DND-41 (cell line): ENCODE measurements around the gene RRP15.

Experiments used
- CTCF ChIP-seq: IDR thresholded peaks from 2 replicates; pipeline ENCODE4 v1.5.1; 2012; ENCODE audit warnings: borderline replicate concordance, low read length, moderate library complexity, mild to moderate bottlenecking; ENCODE audit not compliant: poor library complexity, severe bottlenecking; ENCODE audit errors: extremely low read depth
- EZH2 ChIP-seq: IDR thresholded peaks from 3 replicates; pipeline ENCODE4 v1.6.1; 2012; ENCODE audit warnings: borderline replicate concordance, low read depth, mild to moderate bottlenecking, moderate library complexity, low read length, inconsistent platforms; ENCODE audit not compliant: severe bottlenecking

DNA sequence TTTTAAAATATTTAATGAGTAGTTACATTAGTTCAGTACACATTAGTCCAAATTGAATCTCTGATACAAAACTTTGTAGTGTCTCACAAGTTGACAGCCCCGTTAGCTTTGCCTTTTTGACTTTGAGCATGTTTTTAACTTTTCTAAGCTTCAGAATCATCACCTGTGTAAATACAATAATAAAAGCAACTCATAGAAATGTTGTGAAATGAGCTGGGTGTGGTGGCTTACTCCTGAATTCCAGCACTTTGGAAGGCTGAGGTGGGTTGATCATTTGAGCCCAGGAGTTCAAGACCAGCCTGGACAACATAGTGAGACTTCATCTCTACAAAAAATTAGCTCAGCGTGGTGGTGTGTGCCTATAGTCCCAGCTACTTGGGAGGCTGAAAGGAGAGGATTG, 11.1 kb downstream of the RRP15 start:
- TF ChIP-seq CTCF (no peak), EZH2 (no peak)
